ENCODE measurements around the gene SUN1.
"Not testable (repeated sequence)": the region's sequence is repeated elsewhere in the genome, so short reads cannot be mapped to it uniquely, and the experiment has no call there.

The SUN1 gene

DNA sequence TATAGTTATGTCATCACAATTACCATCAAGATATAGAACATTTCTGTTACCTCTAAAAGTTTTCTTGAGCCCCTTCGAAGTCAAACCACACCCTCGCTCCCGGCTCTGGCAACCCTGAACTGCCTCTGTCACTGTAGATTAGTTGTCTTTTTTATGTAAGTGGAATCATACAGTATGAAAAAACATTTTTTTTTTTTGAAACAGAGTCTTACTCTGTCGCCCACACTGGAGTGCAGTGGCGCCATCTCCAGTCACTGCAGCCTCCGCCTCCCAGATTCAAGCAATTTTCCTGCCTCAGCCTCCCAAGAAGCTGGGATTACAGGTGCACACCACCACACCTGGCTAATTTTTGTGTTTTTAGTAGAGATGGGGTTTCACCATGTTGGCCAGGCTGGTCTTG, 30.9 kb upstream of the SUN1 start:
- H3K27ac ChIP-seq = not testable (repeated sequence)
- 0 out of 2 replicates have a peak, but pooled peaks have one; percentile 8 for TF ChIP-seq CTCF (IDR thresholded peaks at IDR 0.05)

DNA sequence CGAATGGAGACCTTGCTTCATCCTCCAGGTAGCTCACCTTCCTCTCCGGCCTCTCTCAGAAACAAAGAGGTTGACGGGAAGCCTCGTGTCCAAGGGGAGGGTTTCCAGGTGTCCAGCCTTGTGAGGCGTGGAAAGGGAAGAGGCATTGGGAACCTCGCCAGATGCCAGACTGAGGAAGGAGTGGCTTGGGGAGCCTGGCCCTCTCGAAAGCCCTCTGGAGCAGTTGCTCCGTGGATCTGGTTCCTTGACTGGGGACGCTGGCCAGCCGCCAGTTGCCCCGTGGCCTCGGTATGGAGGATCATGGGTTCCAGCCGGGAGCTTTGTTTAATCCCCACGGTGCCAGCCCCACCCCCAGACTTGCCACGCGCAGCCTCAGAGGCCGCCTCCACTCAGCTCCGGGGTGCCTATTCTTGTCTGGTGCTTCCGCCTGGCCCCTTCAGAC, 30.3 kb upstream of the SUN1 start:
- no peak for TF ChIP-seq ZFX (IDR thresholded peaks at IDR 0.05; ENCODE audit: borderline replicate concordance)
- TF ChIP-seq CTCF (IDR thresholded peaks at IDR 0.05) = no peak
- no peak overlapping the region for H3K27ac ChIP-seq

DNA sequence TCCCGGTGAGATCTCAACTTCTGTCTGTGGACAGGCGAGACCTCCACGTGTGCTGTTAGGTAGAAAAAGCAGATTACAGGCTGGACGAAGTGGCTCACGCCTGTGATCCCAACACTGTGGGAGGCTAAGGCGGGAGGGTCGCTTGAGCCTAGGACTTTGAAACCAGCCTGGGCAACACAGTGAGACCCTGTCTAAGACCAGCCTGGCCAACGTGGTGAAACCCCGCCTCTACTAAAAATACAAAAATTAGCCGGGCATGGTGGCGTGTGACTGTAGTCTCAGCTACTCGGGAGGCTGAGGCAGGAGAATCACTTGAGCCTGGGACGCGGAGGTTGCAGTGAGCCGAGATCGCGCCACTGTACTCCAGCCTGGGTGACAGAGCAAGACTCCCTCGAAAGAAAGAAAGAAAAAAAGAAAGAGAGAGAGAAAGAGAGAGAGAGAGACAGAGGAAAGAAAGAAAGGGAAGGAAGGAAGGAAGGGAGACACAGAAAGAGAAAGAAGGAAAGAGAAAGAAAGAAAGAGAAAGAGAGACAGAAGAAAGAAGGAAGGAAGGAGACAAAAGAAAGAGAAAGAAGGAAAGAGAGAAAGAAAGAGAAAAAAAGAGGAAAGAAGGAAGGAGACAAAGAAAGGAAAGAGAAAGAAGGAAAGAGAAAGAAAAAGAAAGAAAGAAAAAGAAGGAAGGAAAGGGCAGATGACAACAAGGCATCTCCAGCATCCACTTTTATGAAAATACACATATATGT, 29.6 kb upstream of the SUN1 start:
- no peak overlapping the region for H3K27ac ChIP-seq
- TF ChIP-seq ZFX (IDR thresholded peaks at IDR 0.05; ENCODE audit: borderline replicate concordance) (no peak), CTCF (IDR thresholded peaks at IDR 0.05) (no peak)

DNA sequence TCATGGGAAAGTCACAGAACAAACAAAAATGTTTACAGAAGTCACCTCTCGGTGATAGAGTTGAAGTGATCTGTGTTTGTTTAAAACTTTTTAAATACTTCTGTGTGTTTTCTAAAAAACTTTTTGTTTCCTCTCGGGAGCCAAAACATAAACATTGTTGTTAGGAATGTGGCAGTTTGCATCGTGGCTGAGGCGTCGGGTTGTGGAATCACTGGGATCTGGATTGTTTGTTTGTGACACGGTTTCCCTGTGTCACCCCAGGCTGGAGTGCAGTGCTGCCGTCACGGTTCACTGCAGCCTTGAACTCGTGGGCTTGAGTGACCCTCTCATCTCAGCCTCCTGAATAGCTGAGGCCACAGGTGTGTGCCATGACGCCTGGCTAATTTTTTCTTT, 29.0 kb upstream of the SUN1 start:
- no peak overlapping the region for H3K27ac ChIP-seq

GRCh38 chr7:803796-804195, 28.5 kb upstream of the SUN1 start:
- not testable (repeated sequence) for H3K27ac ChIP-seq

More for the DNA sequence above, 29.0 kb upstream of the SUN1 start:
- TF ChIP-seq ZFX (IDR thresholded peaks at IDR 0.05; ENCODE audit: borderline replicate concordance) = no peak
- TF ChIP-seq CTCF (IDR thresholded peaks at IDR 0.05) = no peak

DNA sequence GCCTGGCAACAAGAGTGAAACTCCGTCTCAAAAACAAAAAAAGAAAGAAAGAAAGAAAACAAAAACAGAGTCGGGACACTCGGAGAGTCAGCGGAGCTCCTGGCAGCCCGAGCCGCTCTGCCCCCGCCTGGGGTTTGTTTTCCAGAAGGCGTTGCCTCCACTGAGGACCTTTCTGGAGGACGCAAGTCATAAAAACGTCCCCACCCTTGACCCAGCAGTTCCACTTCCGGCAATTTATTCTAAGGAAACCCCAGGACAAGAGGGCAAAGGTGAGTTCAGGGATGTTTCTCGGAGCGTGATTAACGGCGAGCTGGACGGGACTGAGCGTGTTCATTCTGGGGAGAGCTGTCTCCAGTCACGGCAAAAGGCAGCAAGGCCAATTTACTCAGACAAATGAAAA, 27.0 kb upstream of the SUN1 start:
- no peak for TF ChIP-seq ZFX (IDR thresholded peaks at IDR 0.05; ENCODE audit: borderline replicate concordance)
- no peak for TF ChIP-seq CTCF (IDR thresholded peaks at IDR 0.05)
- H3K27ac ChIP-seq = no peak overlapping the region

DNA sequence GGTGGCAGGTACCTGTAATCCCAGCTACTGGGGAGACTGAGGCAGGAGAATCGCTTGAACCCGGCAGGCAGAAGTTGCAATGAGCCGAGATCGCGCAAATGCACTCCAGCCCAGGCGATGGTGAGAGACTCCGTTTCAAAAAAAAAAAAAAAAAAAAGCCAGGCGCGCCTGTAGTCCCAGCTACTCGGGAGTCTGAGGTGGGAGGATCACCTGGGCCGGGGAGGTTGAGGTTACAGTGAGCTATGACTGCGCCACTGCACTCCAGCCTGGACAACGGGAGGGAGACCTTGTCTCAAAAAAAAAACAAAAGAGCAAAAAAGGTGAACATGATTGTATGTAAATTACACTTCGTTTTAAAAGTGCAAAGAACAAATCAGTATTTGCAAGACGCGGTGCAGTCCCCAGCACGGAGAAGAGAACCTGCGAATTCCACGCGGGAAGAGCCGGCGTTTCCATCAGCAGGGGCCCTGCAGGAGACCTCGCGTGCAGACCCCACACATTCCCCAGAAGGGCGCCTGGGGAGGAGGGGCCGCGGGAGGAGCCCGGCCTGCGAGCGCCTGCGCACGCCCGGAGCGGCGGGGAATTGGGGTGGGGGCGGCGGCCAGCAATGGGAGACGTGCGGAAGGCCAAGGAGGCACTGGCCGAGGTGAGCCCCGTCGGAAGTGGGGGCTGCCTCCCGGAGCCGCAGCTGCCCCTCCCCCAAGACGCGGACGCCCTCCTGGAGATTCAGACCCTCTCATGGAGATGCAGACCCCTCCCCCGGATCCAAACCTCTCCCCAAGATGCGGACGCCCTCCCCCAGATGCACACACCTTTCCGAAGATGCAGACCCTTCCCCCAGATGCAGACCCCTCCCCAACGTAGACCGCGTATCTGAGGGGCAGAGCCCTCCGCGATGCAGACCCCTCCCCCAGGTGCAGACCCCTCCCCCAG, 16.7 kb upstream of the SUN1 start:
- H3K27ac ChIP-seq = no peak overlapping the region
- no peak for TF ChIP-seq ZFX (IDR thresholded peaks at IDR 0.05; ENCODE audit: borderline replicate concordance)
- TF ChIP-seq CTCF (IDR thresholded peaks at IDR 0.05) = no peak
